Measurements from ENCODE around the gene PAX7.

Gene PAX7

DNA sequence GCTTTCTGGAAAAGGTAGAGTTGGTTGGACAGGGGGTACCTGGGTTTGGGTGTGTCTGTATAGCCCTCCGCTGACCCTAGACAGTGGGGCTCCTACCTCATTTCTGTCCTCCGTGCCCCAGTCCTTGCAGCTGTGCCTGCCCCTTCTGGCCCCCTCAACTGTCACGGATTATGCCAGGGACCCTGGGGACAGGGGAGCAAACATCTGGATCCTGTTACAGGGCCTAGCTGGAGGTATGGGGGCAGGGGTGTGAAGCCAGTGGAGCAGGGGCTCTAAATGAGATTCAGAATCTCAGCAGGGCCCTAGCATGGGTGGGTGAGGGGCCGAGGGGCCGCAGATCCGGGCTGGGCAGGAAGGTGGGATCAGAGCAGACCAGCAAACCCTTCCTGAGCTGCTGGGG, 147.8 kb downstream of the PAX7 start:
- Histone ChIP-seq H3K9me3 (ENCODE audit: insufficient read depth, low read length) (no peaks in the 10 kb centered on the region), H3K4me3 (ENCODE audit: insufficient read length, low read depth) (no peak overlapping the region), H3K27me3 (ENCODE audit: insufficient read depth, insufficient read length) (no peaks in the 10 kb centered on the region), H3K9ac (ENCODE audit: insufficient read length, low read depth) (no peak overlapping the region), H3K36me3 (ENCODE audit: insufficient read depth, insufficient read length, low read length) (no peaks in the 10 kb centered on the region), H3K4me1 (ENCODE audit: insufficient read depth, insufficient read length) (peaks cover 2% of the 10 kb centered on the region)
- TF ChIP-seq ZNF274 (IDR thresholded peaks at IDR 0.05; ENCODE audit: low read depth, low read length): no peak
- no peak for TF ChIP-seq YY1 (IDR thresholded peaks at IDR 0.05; ENCODE audit: insufficient read depth, insufficient read length)
- no peak for TF ChIP-seq SUZ12 (IDR thresholded peaks at IDR 0.05; ENCODE audit: extremely low read depth, insufficient read depth, insufficient read length)
- DNase-seq (ENCODE audit: low read depth, low spot score): no peak

DNA sequence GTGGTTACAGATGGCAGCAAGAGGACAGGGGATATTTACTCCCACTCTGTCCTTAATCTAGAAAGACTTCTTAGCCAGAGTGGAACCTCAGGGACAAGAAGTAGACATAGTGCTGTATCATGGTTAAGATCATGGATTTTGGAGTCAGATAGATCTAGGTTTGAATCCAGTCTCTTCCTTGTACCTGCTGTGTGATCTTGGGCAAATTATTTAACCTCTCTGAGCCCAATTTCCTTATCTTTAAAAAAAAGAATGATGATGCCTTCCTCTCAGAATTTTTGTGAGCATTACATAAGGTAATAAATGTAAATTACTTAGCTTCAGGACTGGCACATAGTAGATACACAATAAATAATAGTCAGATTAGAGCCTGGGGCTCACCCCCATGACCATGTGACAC, 150.4 kb downstream of the PAX7 start:
- Histone ChIP-seq H3K27me3 (ENCODE audit: insufficient read depth, insufficient read length) (no peaks in the 10 kb centered on the region), H3K36me3 (ENCODE audit: insufficient read depth, insufficient read length, low read length) (no peaks in the 10 kb centered on the region), H3K9me3 (ENCODE audit: insufficient read depth, low read length) (no peaks in the 10 kb centered on the region), H3K4me1 (ENCODE audit: insufficient read depth, insufficient read length) (peaks cover 5% of the 10 kb centered on the region), H3K4me3 (ENCODE audit: insufficient read length, low read depth) (no peak overlapping the region), H3K9ac (ENCODE audit: insufficient read length, low read depth) (no peak overlapping the region)
- TF ChIP-seq SUZ12 (IDR thresholded peaks at IDR 0.05; ENCODE audit: extremely low read depth, insufficient read depth, insufficient read length) (no peak), ZNF274 (IDR thresholded peaks at IDR 0.05; ENCODE audit: low read depth, low read length) (no peak), YY1 (IDR thresholded peaks at IDR 0.05; ENCODE audit: insufficient read depth, insufficient read length) (no peak)
- DNase-seq (ENCODE audit: low read depth, low spot score): no peak

DNA sequence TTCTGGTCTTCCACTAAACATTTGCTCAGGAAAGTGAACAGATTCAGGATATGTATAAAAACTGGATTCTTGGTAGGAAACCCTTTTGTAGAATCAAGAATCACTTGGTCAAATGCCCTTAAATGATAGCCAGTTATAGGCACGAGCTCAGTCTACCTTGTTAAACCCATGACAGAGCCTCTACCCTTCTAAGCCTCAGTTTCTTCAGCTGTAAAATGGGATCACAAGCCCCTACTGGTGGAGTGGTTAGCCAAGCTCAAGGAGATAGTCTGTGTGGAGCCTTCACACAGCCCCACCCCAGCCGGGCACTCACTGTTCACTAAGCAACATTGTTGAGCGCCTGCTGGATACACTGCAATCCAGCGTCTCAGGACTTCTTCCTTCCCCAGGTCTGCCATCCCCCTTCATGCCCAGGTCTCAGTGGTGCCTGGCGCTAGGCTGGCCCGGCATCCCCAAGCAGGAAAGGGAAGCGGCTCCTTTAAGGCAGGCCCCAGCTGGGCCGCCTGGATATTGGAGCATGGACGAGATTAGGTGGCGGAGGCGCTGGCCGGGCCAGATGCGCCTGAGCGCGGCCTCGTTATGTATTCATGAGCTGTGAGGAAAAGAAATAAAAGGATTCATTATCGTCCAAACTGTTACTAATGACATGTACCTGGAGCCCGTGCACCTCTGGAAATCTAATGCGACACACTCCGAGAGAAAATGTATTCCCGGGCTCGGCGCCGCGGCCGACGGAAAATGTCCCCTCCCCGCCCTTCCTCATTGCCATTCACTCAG, 153.2 kb downstream of the PAX7 start:
- DNase-seq (ENCODE audit: low read depth, low spot score): no peak
- TF ChIP-seq SUZ12 (IDR thresholded peaks at IDR 0.05; ENCODE audit: extremely low read depth, insufficient read depth, insufficient read length): no peak
- no peaks in the 10 kb centered on the region for H3K36me3 ChIP-seq (ENCODE audit: insufficient read depth, insufficient read length, low read length)
- peak overlapping the region; percentile 33 for H3K4me3 ChIP-seq (ENCODE audit: insufficient read length, low read depth)
- no peaks in the 10 kb centered on the region for H3K9me3 ChIP-seq (ENCODE audit: insufficient read depth, low read length)
- peaks cover 5% of the 10 kb centered on the region for H3K4me1 ChIP-seq (ENCODE audit: insufficient read depth, insufficient read length)
- peak overlapping the region; percentile 46 for H3K9ac ChIP-seq (ENCODE audit: insufficient read length, low read depth)
- H3K27me3 ChIP-seq (ENCODE audit: insufficient read depth, insufficient read length): no peaks in the 10 kb centered on the region

DNA sequence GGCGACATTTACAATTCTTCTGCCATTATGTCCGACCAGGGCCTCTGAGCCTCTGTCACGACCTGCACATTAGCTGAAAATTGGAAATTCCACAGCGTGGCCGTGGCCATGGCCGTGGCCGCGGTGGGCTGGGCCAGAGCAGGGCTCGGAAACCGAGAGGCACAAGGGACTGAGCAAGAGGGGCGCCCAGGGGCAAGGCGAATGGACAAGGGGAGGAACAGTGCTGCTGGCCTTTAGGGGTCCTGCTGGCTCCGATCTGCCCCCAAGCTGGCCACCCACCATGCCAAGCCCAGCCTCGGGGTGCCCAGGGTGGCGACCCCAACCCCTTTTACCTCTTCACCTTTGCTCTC, 153.8 kb downstream of the PAX7 start:
- DNase-seq (ENCODE audit: low read depth, low spot score): no peak
- H3K4me1 ChIP-seq (ENCODE audit: insufficient read depth, insufficient read length): peaks cover 5% of the 10 kb centered on the region
- H3K9me3 ChIP-seq (ENCODE audit: insufficient read depth, low read length): no peaks in the 10 kb centered on the region
- H3K4me3 ChIP-seq (ENCODE audit: insufficient read length, low read depth): peak overlapping the region; percentile 33
- H3K27me3 ChIP-seq (ENCODE audit: insufficient read depth, insufficient read length): no peaks in the 10 kb centered on the region
- no peak for TF ChIP-seq ZNF274 (IDR thresholded peaks at IDR 0.05; ENCODE audit: low read depth, low read length)
- TF ChIP-seq YY1 (IDR thresholded peaks at IDR 0.05; ENCODE audit: insufficient read depth, insufficient read length): no peak
- TF ChIP-seq SUZ12 (IDR thresholded peaks at IDR 0.05; ENCODE audit: extremely low read depth, insufficient read depth, insufficient read length): no peak
- no peaks in the 10 kb centered on the region for H3K36me3 ChIP-seq (ENCODE audit: insufficient read depth, insufficient read length, low read length)
- peak overlapping the region; percentile 46 for H3K9ac ChIP-seq (ENCODE audit: insufficient read length, low read depth)

DNA sequence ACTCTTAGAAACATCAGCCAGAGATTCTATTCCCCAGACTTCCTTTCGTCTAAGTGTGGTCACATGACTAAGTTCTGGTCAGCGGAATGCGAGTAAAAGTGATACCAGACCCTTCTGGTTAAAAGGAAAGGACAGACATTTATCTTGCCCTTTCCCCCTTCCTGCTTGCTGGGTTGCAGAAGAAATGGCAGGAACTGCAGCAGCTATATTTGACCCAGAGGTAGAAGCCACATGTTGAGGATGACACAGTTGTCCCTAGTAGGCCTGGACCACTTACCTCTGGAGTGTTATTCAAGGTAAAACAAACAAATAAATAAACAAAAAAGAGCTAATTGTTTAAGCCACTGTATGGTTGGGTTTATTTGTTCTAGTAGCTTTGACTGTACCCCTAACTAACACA, 155.5 kb downstream of the PAX7 start:
- Histone ChIP-seq H3K9ac (ENCODE audit: insufficient read length, low read depth) (no peak overlapping the region), H3K36me3 (ENCODE audit: insufficient read depth, insufficient read length, low read length) (no peaks in the 10 kb centered on the region), H3K9me3 (ENCODE audit: insufficient read depth, low read length) (no peaks in the 10 kb centered on the region), H3K27me3 (ENCODE audit: insufficient read depth, insufficient read length) (no peaks in the 10 kb centered on the region), H3K4me3 (ENCODE audit: insufficient read length, low read depth) (no peak overlapping the region), H3K4me1 (ENCODE audit: insufficient read depth, insufficient read length) (peaks cover 4% of the 10 kb centered on the region)
- no peak for DNase-seq (ENCODE audit: low read depth, low spot score)
- TF ChIP-seq YY1 (IDR thresholded peaks at IDR 0.05; ENCODE audit: insufficient read depth, insufficient read length) (no peak), ZNF274 (IDR thresholded peaks at IDR 0.05; ENCODE audit: low read depth, low read length) (no peak), SUZ12 (IDR thresholded peaks at IDR 0.05; ENCODE audit: extremely low read depth, insufficient read depth, insufficient read length) (no peak)

DNA sequence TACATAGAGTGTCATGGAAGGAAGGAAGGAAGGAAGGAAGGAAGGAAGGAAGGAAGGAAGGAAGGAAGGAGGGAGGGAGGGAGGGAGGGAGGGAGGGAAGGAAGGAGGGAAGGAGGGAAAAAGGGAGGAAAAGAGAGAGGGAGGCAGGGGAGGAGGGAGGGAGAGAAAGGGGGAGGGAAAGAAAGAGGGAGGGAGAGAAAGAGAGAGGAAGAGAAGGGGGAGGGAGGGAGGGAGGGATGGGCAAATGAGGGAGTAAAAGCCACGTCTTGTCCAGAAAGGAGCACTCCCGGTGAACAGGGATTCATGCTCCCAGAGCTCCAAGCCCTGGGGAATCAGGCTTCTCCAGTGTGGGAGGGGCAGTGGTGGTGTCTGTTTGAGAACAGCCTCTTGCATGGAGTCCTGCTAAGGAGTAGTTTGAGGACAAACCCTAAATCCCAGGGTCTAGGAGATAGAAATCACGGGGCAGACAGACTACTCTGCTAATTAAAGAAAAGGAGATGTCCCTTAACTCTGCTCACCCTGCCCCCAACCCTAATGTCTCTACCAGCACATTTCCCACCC, 157.3 kb downstream of the PAX7 start:
- H3K4me1 ChIP-seq (ENCODE audit: insufficient read depth, insufficient read length): peaks cover 4% of the 10 kb centered on the region
- TF ChIP-seq SUZ12 (IDR thresholded peaks at IDR 0.05; ENCODE audit: extremely low read depth, insufficient read depth, insufficient read length) (no peak), ZNF274 (IDR thresholded peaks at IDR 0.05; ENCODE audit: low read depth, low read length) (no peak), YY1 (IDR thresholded peaks at IDR 0.05; ENCODE audit: insufficient read depth, insufficient read length) (no peak)
- no peak overlapping the region for H3K9ac ChIP-seq (ENCODE audit: insufficient read length, low read depth)
- no peak overlapping the region for H3K4me3 ChIP-seq (ENCODE audit: insufficient read length, low read depth)
- no peak for DNase-seq (ENCODE audit: low read depth, low spot score)
- no peaks in the 10 kb centered on the region for H3K9me3 ChIP-seq (ENCODE audit: insufficient read depth, low read length)
- no peaks in the 10 kb centered on the region for H3K36me3 ChIP-seq (ENCODE audit: insufficient read depth, insufficient read length, low read length)
- no peaks in the 10 kb centered on the region for H3K27me3 ChIP-seq (ENCODE audit: insufficient read depth, insufficient read length)

DNA sequence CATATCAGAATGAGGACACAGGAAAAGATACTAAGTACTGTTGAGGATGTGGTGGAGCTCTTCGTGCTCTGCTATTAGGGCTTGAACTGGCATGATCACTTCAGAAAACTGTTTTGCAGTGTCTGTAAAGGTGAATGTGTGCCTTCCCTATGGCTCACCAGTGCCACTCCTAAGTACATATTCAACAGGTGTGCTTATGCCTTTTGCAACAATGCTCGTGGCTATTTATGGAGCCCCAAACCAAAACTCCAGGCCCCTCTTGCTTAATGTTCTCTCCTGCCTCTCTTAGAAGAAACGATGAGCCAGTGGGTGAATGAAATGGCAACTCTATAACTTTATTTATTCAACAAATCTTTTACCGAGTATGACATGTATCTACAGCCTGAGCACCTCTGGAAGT, 158.6 kb downstream of the PAX7 start:
- Histone ChIP-seq H3K4me1 (ENCODE audit: insufficient read depth, insufficient read length) (peaks cover 2% of the 10 kb centered on the region), H3K9ac (ENCODE audit: insufficient read length, low read depth) (no peak overlapping the region), H3K27me3 (ENCODE audit: insufficient read depth, insufficient read length) (no peaks in the 10 kb centered on the region), H3K4me3 (ENCODE audit: insufficient read length, low read depth) (no peak overlapping the region), H3K9me3 (ENCODE audit: insufficient read depth, low read length) (no peaks in the 10 kb centered on the region), H3K36me3 (ENCODE audit: insufficient read depth, insufficient read length, low read length) (no peaks in the 10 kb centered on the region)
- no peak for DNase-seq (ENCODE audit: low read depth, low spot score)
- TF ChIP-seq ZNF274 (IDR thresholded peaks at IDR 0.05; ENCODE audit: low read depth, low read length): no peak
- no peak for TF ChIP-seq YY1 (IDR thresholded peaks at IDR 0.05; ENCODE audit: insufficient read depth, insufficient read length)
- TF ChIP-seq SUZ12 (IDR thresholded peaks at IDR 0.05; ENCODE audit: extremely low read depth, insufficient read depth, insufficient read length): no peak
